GM12801 (cell line): ENCODE data around the gene AMIGO1.

ENCODE experiments used
- TF ChIP-seq, protein P1 (sequence below): IDR thresholded peaks from one replicate; pipeline ENCODE4 v1.5.1; 2011; ENCODE audit warnings: control low read depth; ENCODE audit not compliant: insufficient read length; ENCODE audit errors: extremely low read depth

AMIGO1 gene

DNA sequence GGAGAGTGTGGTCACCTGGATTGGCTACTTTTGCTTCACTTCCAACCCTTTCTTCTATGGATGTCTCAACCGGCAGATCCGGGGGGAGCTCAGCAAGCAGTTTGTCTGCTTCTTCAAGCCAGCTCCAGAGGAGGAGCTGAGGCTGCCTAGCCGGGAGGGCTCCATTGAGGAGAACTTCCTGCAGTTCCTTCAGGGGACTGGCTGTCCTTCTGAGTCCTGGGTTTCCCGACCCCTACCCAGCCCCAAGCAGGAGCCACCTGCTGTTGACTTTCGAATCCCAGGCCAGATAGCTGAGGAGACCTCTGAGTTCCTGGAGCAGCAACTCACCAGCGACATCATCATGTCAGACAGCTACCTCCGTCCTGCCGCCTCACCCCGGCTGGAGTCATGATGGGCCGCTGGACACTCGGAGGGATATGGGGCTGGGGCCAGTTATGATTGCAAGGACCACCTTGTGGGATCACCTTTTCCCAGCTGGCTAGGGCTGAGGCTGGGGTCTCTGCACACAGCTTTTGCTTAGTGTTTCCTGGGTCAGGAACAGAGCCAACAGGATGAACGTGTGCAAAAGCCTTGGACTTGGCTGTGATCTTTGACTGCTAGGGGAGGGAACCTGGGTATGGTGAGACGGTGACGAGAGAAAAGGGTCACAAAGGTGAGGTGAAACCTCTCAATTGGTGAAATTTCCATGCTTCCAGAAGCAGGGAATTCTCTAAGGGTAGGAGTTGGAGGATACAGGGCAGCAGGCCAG, 34.6 kb upstream of the AMIGO1 start:
- TF ChIP-seq, protein P1, sequence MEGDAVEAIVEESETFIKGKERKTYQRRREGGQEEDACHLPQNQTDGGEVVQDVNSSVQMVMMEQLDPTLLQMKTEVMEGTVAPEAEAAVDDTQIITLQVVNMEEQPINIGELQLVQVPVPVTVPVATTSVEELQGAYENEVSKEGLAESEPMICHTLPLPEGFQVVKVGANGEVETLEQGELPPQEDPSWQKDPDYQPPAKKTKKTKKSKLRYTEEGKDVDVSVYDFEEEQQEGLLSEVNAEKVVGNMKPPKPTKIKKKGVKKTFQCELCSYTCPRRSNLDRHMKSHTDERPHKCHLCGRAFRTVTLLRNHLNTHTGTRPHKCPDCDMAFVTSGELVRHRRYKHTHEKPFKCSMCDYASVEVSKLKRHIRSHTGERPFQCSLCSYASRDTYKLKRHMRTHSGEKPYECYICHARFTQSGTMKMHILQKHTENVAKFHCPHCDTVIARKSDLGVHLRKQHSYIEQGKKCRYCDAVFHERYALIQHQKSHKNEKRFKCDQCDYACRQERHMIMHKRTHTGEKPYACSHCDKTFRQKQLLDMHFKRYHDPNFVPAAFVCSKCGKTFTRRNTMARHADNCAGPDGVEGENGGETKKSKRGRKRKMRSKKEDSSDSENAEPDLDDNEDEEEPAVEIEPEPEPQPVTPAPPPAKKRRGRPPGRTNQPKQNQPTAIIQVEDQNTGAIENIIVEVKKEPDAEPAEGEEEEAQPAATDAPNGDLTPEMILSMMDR, result no peak

DNA sequence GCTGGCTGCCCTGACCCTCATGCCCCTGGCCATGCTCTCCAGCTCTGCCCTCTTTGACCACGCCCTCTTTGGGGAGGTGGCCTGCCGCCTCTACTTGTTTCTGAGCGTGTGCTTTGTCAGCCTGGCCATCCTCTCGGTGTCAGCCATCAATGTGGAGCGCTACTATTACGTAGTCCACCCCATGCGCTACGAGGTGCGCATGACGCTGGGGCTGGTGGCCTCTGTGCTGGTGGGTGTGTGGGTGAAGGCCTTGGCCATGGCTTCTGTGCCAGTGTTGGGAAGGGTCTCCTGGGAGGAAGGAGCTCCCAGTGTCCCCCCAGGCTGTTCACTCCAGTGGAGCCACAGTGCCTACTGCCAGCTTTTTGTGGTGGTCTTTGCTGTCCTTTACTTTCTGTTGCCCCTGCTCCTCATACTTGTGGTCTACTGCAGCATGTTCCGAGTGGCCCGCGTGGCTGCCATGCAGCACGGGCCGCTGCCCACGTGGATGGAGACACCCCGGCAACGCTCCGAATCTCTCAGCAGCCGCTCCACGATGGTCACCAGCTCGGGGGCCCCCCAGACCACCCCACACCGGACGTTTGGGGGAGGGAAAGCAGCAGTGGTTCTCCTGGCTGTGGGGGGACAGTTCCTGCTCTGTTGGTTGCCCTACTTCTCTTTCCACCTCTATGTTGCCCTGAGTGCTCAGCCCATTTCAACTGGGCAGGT, 33.9 kb upstream of the AMIGO1 start:
- TF ChIP-seq, protein P1, result no peak

DNA sequence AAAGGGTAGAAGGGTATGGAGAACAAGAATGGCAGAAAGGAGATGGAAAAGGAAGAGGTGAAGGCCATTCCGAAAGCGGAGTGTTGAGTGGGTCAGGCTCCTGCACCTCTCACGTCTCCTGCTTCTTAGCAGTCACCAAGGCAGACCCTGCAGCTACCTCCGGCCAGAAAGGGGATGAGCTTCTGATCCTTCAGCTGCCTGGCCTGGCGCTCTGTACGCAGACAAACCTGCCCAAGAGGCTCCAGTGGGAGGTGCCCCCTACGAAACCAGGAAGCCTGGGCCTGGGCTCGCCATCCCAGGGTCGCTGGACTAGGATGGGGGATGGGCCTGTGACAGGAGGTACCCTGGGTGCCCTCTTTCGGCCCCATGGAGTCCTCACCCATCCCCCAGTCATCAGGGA, 33.1 kb upstream of the AMIGO1 start:
- TF ChIP-seq, protein P1, result no peak

DNA sequence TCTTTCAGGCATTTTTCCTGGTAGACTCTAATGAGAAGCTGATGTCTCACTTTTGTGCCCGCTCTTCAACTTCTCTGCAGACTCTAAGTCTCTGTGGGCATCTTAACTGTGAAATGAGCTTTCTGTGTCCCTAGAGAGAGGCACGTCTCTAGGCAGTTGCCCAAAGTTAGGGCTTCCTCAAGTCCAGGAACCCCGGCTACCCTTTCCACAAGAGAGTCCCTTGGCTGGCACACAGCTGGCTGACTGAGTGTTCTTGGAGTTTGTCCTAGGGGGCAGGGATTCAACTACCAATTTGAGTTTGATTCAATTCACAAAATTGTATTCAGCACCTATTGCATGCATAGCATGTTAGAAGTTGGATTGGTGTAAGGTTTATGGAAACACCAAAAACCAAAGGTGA, 31.6 kb upstream of the AMIGO1 start:
- TF ChIP-seq, protein P1, result no peak

DNA sequence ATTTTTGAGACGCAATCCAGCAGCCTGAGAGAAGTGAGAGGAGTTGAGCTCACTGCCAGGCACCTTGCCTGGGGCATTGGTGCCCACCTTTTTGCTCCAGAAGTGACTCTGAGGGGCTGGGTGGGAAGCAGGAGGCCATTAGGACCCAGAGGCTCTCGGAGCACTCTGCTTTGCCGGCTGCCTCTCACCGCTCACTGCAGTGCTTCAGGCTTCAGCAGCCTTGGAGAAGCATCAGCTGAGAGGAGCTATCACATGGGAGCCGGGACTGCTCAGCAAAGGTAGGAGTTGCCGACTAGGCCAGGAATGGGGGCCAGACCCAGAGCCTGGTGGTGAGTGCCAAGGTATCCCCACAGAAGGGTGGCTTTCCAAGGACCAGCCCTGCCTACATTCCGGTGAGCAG, 30.1 kb upstream of the AMIGO1 start, which contains the start of gene GPR61:
GPR61 (plus strand) TSS at position 197 of the 400 bp plus-strand sequence. CDS start 3,151 bp downstream, outside the sequence.
- TF ChIP-seq, protein P1, result no peak

DNA sequence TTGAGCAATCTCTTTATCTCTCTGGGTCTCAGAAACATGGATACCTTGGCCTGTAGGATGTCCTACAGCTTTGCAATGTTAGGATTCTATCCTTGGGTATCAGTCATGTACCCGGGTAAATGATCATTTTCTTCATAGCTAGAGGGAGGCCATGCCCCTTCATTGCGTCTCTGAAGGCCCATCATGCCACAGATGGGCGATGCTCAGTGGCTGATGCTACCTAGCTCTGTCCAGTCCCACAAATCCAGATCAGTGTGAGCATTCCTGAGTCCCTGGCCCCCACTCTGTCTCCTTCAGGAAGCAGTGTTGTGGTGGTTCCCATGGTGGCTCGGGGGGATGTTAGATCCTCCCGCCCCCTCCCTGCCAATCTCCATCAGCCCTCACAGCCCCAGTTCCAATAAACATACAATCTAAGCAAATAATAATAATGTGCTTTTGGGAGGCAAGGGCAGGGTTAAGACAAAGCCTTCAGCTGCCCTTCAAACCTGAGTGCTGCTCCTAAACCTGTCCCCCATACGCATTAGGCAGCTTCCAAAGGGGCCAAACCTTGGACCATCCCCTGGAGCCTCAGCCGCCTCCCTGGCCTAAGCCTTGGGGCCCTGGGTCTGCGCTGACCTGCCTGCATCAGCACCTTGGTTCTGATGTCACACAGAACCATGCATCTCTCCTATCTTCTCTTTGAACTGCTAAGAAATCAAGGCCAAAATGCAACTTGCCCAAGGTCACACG, 29.5 kb upstream of the AMIGO1 start:
- TF ChIP-seq, protein P1, result no peak

DNA sequence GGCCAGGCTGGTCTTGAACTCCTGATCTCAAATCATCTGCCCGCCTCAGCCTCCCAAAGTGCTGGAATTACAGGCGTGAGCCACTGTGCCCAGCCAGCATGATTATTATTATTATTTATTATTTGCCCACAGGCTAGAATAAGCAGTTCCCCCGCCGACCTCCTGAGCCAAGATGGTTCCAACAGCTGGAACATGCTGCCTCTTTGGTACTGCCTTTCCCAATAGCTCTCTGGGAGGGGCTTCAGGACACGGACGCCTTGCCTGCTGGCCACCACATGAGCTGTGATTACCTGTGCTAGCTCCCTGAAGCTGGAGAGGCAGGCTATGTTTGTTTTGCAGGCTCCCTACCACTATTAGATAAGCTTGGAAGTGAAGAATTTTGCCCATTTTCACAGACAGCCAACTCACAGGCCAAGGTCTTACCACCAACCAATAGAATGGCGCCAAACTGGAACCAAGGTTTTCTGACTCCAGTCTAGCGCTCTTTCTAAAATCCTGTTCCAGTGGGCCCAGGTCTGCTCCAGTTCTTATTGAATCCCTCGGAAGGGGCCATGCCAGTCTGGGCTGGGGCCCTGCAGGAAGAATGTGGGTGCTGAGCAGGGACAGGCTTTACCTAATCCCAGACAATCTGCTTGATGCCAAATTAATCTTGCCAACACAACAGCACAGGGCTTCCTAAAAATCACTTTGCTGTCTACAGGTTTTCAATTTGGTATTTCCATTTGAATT, 28.1 kb upstream of the AMIGO1 start:
- TF ChIP-seq, protein P1, result no peak
